GM11168 (cell line): ENCODE measurements around the gene CYP2B6.
"Not testable (repeated sequence)": the region's sequence is repeated elsewhere in the genome, so short reads cannot be mapped to it uniquely, and the experiment has no call there.

ENCODE experiments used
- in situ Hi-C: fragments of 300-500 bp; cut with MboI; formaldehyde crosslinking; loops from one replicate; pipeline ENCODE4 v1.12.0; 2022; ENCODE audit warnings: low sequenced_read_pairs; ENCODE audit not compliant: unreplicated experiment

The CYP2B6 gene

DNA sequence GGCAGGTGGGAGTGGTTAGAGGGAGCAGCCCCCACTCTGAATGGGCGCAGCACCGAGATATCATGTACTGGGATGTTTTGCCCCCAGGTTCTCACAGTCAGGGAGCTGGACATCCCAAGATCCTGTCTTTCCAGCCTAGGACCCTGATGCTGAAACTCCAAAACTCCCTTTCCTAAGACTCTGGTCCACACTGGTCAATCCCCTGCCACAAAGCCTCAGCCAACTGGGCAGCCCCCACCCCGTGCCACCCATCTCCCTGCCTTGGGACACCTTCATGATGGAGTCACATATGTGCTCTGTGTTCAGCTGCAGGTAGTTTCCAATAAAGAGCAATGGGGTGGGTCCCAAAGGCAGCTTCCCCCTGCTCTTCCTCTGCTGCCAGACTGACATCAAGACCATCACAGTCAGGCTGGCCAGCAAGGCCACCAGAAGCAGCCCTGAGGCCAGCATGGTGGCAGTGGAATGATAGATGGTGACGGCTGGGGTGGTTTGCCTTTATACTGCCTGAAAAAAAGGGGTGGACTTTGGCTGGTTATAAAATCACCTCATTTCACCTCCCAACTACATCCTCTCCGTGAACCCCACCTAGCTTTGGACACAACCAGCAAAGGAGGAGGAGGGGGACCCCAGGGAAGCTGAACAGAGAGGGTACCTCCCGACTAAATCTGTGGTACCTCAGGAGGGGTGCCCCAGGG lies 36.3 kb downstream of the CYP2B6 start:
- in situ Hi-C loops: no loop called here

DNA sequence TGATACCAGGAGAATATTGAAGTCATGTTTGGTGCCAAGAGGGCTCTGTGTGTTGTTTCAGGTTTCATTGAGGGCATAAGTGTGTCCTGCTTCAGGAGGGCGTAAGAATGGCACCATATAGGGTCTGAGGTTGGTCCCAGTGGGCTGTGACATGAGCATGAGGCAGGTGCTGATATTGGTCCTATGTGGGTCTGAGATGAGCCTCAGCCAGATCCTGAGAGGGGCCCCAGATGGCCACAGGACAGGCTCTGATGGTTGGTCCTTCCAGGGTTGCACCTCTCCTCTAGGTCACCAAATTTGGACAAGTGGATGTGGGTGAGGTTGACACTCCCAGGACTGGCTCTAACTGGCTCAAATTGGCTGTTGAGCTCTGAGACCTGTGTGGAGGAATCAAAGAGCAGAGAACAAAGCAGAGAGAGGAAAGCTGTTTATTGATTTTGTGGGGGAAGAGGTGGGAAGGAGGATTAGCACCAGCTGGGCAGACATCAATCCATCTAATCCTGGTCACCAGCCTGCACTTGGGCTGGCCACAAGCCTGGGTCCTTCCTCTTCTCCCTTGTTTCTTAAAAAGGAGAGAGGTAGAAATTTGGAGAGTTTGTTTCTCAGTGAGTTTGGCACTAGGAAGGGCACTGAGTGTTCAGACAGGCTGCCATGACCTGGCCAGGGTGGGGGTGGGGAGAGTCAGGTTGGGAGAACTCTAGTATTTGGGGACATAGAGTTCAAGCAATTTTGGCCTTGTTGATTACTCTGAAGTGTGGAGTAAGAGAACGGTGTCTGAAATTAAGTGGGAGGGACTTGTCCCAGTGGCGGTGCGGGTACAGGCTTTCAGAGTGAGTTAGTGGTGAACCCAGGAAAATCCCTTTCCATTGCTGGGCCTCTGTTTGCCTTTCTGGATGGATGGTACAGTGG lies 38.7 kb downstream of the CYP2B6 start:
- in situ Hi-C loops: no loop called here

- in situ Hi-C loops: no loop called here
These were observed 39.6 kb downstream of the CYP2B6 start for GRCh38 chr19:41030651-41031050.

GRCh38 chr19:41031916-41032315 lies 40.8 kb downstream of the CYP2B6 start:
- in situ Hi-C loops: no loop called here

- in situ Hi-C loops: not testable (repeated sequence)
These were observed 42.2 kb downstream of the CYP2B6 start for GRCh38 chr19:41033324-41033723.

- in situ Hi-C loops: no loop called here
These were observed 48.7 kb downstream of the CYP2B6 start for GRCh38 chr19:41039806-41040205.

DNA sequence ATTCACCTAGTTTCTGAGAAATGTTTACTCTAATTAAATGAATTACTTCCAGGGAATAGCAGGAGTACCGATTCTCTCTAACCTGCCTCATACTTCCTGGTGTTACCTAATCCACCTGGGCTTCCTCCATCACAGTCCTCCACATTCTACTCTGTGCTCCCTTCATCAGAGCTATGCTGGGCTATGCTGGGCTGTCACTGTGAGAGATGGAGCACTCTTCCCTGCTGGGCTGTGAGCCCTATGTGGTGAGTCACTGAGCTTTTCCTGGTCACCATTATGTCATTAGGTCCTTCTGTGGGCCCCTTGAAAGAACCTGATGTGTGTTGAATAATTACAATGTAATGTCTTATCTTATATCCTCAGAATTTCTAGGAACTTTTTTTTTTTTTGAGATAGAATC lies 54.0 kb downstream of the CYP2B6 start:
- in situ Hi-C loops: not testable (repeated sequence)

DNA sequence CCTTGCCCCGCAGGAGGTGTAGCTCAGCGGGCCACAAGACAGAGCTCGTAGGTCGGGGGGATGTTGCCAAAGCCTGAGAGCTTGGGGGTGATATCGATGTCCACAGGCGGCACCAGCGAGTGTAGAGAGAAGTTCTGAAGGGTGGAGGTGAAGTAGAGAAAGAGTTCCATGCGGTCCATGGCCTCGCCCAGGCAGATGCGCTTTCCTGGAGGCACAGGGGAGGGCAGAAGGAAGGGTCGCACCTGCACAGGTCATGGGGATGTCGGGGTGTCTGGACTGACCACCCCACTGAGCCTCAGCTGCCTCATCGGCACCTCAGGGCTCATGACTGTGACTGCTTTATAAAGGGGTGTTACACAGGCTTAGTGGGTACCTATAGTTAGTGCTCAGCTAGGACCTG lies 59.3 kb downstream of the CYP2B6 start:
- in situ Hi-C loops: no loop called here

GRCh38 chr19:41052162-41052561 lies 61.1 kb downstream of the CYP2B6 start:
- in situ Hi-C loops: not testable (repeated sequence)

- in situ Hi-C loops: not testable (repeated sequence)
These were observed 62.2 kb downstream of the CYP2B6 start for GRCh38 chr19:41053331-41053730.

- in situ Hi-C loops: no loop called here
These were observed 74.0 kb downstream of the CYP2B6 start for GRCh38 chr19:41064974-41065569.
